ENCODE results near the gene CCR7.

The CCR7 gene

GRCh38 chr17:40540448-40540847 is 24.8 kb downstream of the CCR7 start:
- no peak for TF ChIP-seq CTCF (IDR thresholded peaks at IDR 0.05; ENCODE audit: insufficient read depth, low read depth, low read length, missing control alignments)
- H3K4me3 ChIP-seq (ENCODE audit: low read depth, low read length) = no peak overlapping the region

GRCh38 chr17:40539711-40540411 is 25.4 kb downstream of the CCR7 start:
- no peak overlapping the region for H3K4me3 ChIP-seq (ENCODE audit: low read depth, low read length)
- TF ChIP-seq CTCF (IDR thresholded peaks at IDR 0.05; ENCODE audit: insufficient read depth, low read depth, low read length, missing control alignments) = no peak
- DNase-seq (ENCODE audit: low read depth) = no peak

More at GRCh38 chr17:40540448-40540847, 24.8 kb downstream of the CCR7 start:
- no peak for DNase-seq (ENCODE audit: low read depth)

- no peak overlapping the region for H3K4me3 ChIP-seq (ENCODE audit: low read depth, low read length)
- no peak for DNase-seq (ENCODE audit: low read depth)
- no peak for TF ChIP-seq CTCF (IDR thresholded peaks at IDR 0.05; ENCODE audit: insufficient read depth, low read depth, low read length, missing control alignments)
These were observed 26.2 kb downstream of the CCR7 start for GRCh38 chr17:40538936-40539705.

- TF ChIP-seq CTCF (IDR thresholded peaks at IDR 0.05; ENCODE audit: insufficient read depth, low read depth, low read length, missing control alignments) = no peak
- no peak overlapping the region for H3K4me3 ChIP-seq (ENCODE audit: low read depth, low read length)
- no peak for DNase-seq (ENCODE audit: low read depth)
These were observed 27.0 kb downstream of the CCR7 start for GRCh38 chr17:40538019-40538935.

- DNase-seq (ENCODE audit: low read depth) = no peak
- no peak for TF ChIP-seq CTCF (IDR thresholded peaks at IDR 0.05; ENCODE audit: insufficient read depth, low read depth, low read length, missing control alignments)
- no peak overlapping the region for H3K4me3 ChIP-seq (ENCODE audit: low read depth, low read length)
These were observed 28.7 kb downstream of the CCR7 start for GRCh38 chr17:40536295-40537171.

- DNase-seq (ENCODE audit: low read depth) = no peak
- no peak for TF ChIP-seq CTCF (IDR thresholded peaks at IDR 0.05; ENCODE audit: insufficient read depth, low read depth, low read length, missing control alignments)
- no peak overlapping the region for H3K4me3 ChIP-seq (ENCODE audit: low read depth, low read length)
These were observed 29.4 kb downstream of the CCR7 start for GRCh38 chr17:40535924-40536294.

All from GM12865 (cell line).